Measurements from ENCODE around the gene PPP6R3. TPM values are rescaled to one million over a fixed set of nuclear protein-coding genes. Genes with fewer than 3 reads are reported as not detected.
"Not testable (repeated sequence)": the region's sequence is repeated elsewhere in the genome, so short reads cannot be mapped to it uniquely, and the experiment has no call there.

PPP6R3 gene
- total RNA-seq, 3 donors from 2014 or later (not counting 1 experiment from before 2014, with no cell fraction given), result 148 to 176 (median 149) TPM

DNA sequence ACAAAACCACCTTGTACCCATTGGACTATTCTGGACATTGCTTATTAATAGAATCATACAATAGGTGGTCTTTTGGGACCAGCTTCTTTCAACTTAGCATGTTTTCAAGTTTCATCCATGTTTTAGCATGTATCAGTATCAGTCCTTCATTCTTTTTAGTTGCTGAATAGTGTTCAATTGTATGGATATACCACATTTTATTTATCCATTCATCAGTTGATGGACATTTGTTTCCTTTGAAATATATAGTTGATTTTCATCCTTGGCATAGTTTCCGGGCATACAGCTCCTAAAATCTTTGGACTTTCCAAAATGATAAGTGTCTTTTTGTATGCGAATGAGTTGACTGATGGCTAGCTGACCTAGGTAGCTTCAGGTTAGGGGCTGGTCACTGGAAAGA, 12.2 kb downstream of the PPP6R3 start:
- Mint-ChIP-seq H3K27ac (peak overlapping the region; percentile 52 to 82), H3K36me3 (no peaks in the 10 kb centered on the region), H3K9me3 (no peaks in the 10 kb centered on the region), H3K4me3 (peak overlapping the region; percentile 82), H3K4me1 (peaks cover 72% of the 10 kb centered on the region in 2 donors), H3K27me3 (ENCODE audit: low read depth in 2 of 2) (no peaks in the 10 kb centered on the region)
- Histone ChIP-seq H3K9me3 (ENCODE audit: control insufficient read depth, insufficient read depth, low read length) (no peaks in the 10 kb centered on the region), H3K4me3 (ENCODE audit: low read length) (no peak overlapping the region), H3K4me1 (ENCODE audit: control insufficient read depth, insufficient read depth, low read length) (peaks cover 54% of the 10 kb centered on the region), H3K27me3 (ENCODE audit: control insufficient read depth, insufficient read depth, low read length) (no peaks in the 10 kb centered on the region), H3K27ac (ENCODE audit: low read length) (no peak overlapping the region), H3K36me3 (ENCODE audit: control insufficient read depth, insufficient read depth, low read length) (no peaks in the 10 kb centered on the region)
- ATAC-seq, result no peak
- DNase-seq, result no peak
- intact Hi-C loops (cut with micrococcal nuclease), result loop anchor here (5.0 kb wide), 1 partner anchor 35 kb away; no protein-coding TSS in a partner anchor
- 100% methylated on average over 2 of the region's 2 CpGs for WGBS (ENCODE audit: insufficient coverage)
- TF ChIP-seq, protein P1, sequence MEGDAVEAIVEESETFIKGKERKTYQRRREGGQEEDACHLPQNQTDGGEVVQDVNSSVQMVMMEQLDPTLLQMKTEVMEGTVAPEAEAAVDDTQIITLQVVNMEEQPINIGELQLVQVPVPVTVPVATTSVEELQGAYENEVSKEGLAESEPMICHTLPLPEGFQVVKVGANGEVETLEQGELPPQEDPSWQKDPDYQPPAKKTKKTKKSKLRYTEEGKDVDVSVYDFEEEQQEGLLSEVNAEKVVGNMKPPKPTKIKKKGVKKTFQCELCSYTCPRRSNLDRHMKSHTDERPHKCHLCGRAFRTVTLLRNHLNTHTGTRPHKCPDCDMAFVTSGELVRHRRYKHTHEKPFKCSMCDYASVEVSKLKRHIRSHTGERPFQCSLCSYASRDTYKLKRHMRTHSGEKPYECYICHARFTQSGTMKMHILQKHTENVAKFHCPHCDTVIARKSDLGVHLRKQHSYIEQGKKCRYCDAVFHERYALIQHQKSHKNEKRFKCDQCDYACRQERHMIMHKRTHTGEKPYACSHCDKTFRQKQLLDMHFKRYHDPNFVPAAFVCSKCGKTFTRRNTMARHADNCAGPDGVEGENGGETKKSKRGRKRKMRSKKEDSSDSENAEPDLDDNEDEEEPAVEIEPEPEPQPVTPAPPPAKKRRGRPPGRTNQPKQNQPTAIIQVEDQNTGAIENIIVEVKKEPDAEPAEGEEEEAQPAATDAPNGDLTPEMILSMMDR (IDR thresholded peaks at IDR 0.05), result no peak

GRCh38 chr11:68473693-68474092, 13.1 kb downstream of the PPP6R3 start:
- H3K36me3 Mint-ChIP-seq, result no peaks in the 10 kb centered on the region
- 89% methylated on average over 1 of the region's 1 CpG for WGBS (ENCODE audit: insufficient coverage)
- H3K4me3 Mint-ChIP-seq, result peak overlapping the region; percentile 9
- no peaks in the 10 kb centered on the region for H3K9me3 Mint-ChIP-seq
- DNase-seq, result no peak
- Histone ChIP-seq H3K9me3 (ENCODE audit: control insufficient read depth, insufficient read depth, low read length) (no peaks in the 10 kb centered on the region), H3K27ac (ENCODE audit: low read length) (no peak overlapping the region), H3K36me3 (ENCODE audit: control insufficient read depth, insufficient read depth, low read length) (no peaks in the 10 kb centered on the region), H3K4me1 (ENCODE audit: control insufficient read depth, insufficient read depth, low read length) (peaks cover 46% of the 10 kb centered on the region), H3K27me3 (ENCODE audit: control insufficient read depth, insufficient read depth, low read length) (no peaks in the 10 kb centered on the region), H3K4me3 (ENCODE audit: low read length) (no peak overlapping the region)
- H3K27me3 Mint-ChIP-seq (ENCODE audit: low read depth in 2 of 2), result no peaks in the 10 kb centered on the region
- H3K27ac Mint-ChIP-seq, result peak overlapping the region; percentile 52 to 72
- ATAC-seq, result no peak
- peaks cover 63 to 72% of the 10 kb centered on the region in 2 donors for H3K4me1 Mint-ChIP-seq
- TF ChIP-seq, protein P1 (IDR thresholded peaks at IDR 0.05), result no peak
- intact Hi-C loops (cut with micrococcal nuclease), result loop anchor here (5.0 kb wide), 1 partner anchor 34 kb away; no protein-coding TSS in a partner anchor

DNA sequence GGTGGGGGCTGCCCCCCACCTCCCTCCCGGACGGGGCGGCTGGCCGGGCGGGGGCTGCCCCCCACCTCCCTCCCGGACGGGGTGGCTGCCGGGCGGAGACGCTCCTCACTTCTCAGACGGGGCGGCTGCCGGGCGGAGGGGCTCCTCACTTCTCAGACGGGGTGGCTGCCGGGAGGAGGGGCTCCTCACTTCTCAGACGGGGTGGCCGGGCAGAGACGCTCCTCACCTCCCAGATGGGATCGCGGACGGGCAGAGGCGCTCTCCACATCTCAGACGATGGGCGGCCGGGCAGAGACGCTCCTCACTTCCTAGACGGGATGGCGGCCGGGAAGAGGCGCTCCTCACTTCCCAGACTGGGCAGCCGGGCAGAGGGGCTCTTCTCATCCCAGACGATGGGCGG, 15.1 kb downstream of the PPP6R3 start:
- H3K27ac ChIP-seq (ENCODE audit: low read length); DNase-seq; H3K27me3 ChIP-seq (ENCODE audit: control insufficient read depth, insufficient read depth, low read length); H3K4me3 Mint-ChIP-seq; ATAC-seq; H3K36me3 ChIP-seq (ENCODE audit: control insufficient read depth, insufficient read depth, low read length); intact Hi-C loops (cut with micrococcal nuclease); H3K9me3 Mint-ChIP-seq; H3K27ac Mint-ChIP-seq; H3K27me3 Mint-ChIP-seq (ENCODE audit: low read depth in 2 of 2); H3K9me3 ChIP-seq (ENCODE audit: control insufficient read depth, insufficient read depth, low read length); H3K4me3 ChIP-seq (ENCODE audit: low read length); H3K36me3 Mint-ChIP-seq: not testable (repeated sequence)
- WGBS (ENCODE audit: insufficient coverage), result 99% methylated on average over 32 of the region's 34 CpGs
- peaks cover 59 to 71% of the 10 kb centered on the region in 2 donors for H3K4me1 Mint-ChIP-seq
- peaks cover 30% of the 10 kb centered on the region for H3K4me1 ChIP-seq (ENCODE audit: control insufficient read depth, insufficient read depth, low read length)

DNA sequence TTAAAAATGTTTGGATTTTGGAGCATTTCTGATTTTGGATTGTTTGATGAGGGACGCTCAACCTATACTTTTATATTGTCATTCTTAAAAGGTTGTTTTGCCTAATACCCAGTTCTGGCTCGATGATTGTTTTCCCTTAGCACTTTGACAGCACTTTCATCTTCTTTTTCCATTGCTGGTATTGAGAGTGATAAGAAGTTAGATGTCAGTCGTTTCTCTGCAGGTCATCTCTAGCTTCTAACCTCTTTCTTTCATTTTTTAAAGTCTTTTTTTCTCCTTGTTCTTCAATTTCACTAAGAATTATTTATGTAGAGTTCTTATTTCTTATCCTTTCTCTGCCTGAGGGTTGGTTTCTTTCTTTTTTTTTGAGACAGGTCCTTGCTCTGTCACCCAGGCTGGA, 18.8 kb downstream of the PPP6R3 start:
- DNase-seq (no peak), ATAC-seq (no peak)
- Histone ChIP-seq H3K36me3 (ENCODE audit: control insufficient read depth, insufficient read depth, low read length) (no peaks in the 10 kb centered on the region), H3K4me3 (ENCODE audit: low read length) (no peak overlapping the region), H3K27ac (ENCODE audit: low read length) (no peak overlapping the region), H3K4me1 (ENCODE audit: control insufficient read depth, insufficient read depth, low read length) (peaks cover 3% of the 10 kb centered on the region), H3K27me3 (ENCODE audit: control insufficient read depth, insufficient read depth, low read length) (no peaks in the 10 kb centered on the region), H3K9me3 (ENCODE audit: control insufficient read depth, insufficient read depth, low read length) (no peaks in the 10 kb centered on the region)
- intact Hi-C loops (cut with micrococcal nuclease), result no loop called here
- TF ChIP-seq, protein P1 (IDR thresholded peaks at IDR 0.05), result no peak
- Mint-ChIP-seq H3K27ac (peak overlapping the region; percentile 19 to 24), H3K27me3 (ENCODE audit: low read depth in 2 of 2) (no peaks in the 10 kb centered on the region), H3K9me3 (no peaks in the 10 kb centered on the region), H3K36me3 (no peaks in the 10 kb centered on the region), H3K4me3 (no peak overlapping the region), H3K4me1 (peaks cover 60 to 73% of the 10 kb centered on the region in 2 donors)
- 100% methylated on average over 1 of the region's 3 CpGs for WGBS (ENCODE audit: insufficient coverage)
